GM18951 (cell line): ENCODE data around the gene STARD7.
"Not testable (repeated sequence)": the region's sequence is repeated elsewhere in the genome, so short reads cannot be mapped to it uniquely, and the experiment has no call there.

Experiments used
- POLR2A ChIP-seq: IDR thresholded peaks from 4 replicates; pipeline ENCODE4 v1.6.1; 2011; ENCODE audit warnings: mild to moderate bottlenecking; ENCODE audit not compliant: insufficient read length, insufficient read depth; ENCODE audit errors: extremely low read depth
- in situ Hi-C: fragments of 300-500 bp; cut with MboI; formaldehyde crosslinking; loops from one replicate; pipeline ENCODE4 v1.12.0; 2022; ENCODE audit warnings: low sequenced_read_pairs, mixed read lengths, inconsistent platforms; ENCODE audit not compliant: unreplicated experiment

The STARD7 gene

GRCh38 chr2:96243843-96244242, 35.2 kb upstream of the STARD7 start:
- in situ Hi-C loops, result no loop called here
- no peak for TF ChIP-seq POLR2A

GRCh38 chr2:96241900-96242611, 33.4 kb upstream of the STARD7 start:
- peak; percentile 42 for TF ChIP-seq POLR2A
- in situ Hi-C loops, result no loop called here

GRCh38 chr2:96241227-96241626, 32.6 kb upstream of the STARD7 start:
- TF ChIP-seq POLR2A, result no peak
- in situ Hi-C loops, result no loop called here

- in situ Hi-C loops, result no loop called here
- no peak for TF ChIP-seq POLR2A
Measured at GRCh38 chr2:96240341-96241038, 31.9 kb upstream of the STARD7 start.

GRCh38 chr2:96239745-96240264, 31.2 kb upstream of the STARD7 start:
- TF ChIP-seq POLR2A, result no peak
- in situ Hi-C loops, result no loop called here

- in situ Hi-C loops, result no loop called here
- no peak for TF ChIP-seq POLR2A
Measured at GRCh38 chr2:96239091-96239490, 30.5 kb upstream of the STARD7 start.

GRCh38 chr2:96238266-96238665, 29.6 kb upstream of the STARD7 start:
- no peak for TF ChIP-seq POLR2A
- in situ Hi-C loops, result no loop called here

GRCh38 chr2:96236882-96237281, 28.3 kb upstream of the STARD7 start:
- in situ Hi-C loops, result no loop called here
- no peak for TF ChIP-seq POLR2A

GRCh38 chr2:96233880-96234316, 25.3 kb upstream of the STARD7 start:
- in situ Hi-C loops, result no loop called here
- TF ChIP-seq POLR2A, result peak; percentile 40

- TF ChIP-seq POLR2A, result no peak
- in situ Hi-C loops, result no loop called here
Measured at GRCh38 chr2:96233436-96233835, 24.8 kb upstream of the STARD7 start.

GRCh38 chr2:96231316-96231715, 22.7 kb upstream of the STARD7 start:
- no peak for TF ChIP-seq POLR2A
- in situ Hi-C loops, result no loop called here

GRCh38 chr2:96225016-96225533, 16.4 kb upstream of the STARD7 start:
- TF ChIP-seq POLR2A, result no peak
- in situ Hi-C loops, result no loop called here

GRCh38 chr2:96221106-96221505, 12.5 kb upstream of the STARD7 start:
- in situ Hi-C loops, result not testable (repeated sequence)

- in situ Hi-C loops, result not testable (repeated sequence)
Measured at GRCh38 chr2:96219959-96220358, 11.3 kb upstream of the STARD7 start.
